NCI-H2029 treated with DMSO at 0.1 percent for 48 hours (cell line): Measurements from ENCODE around the gene DSCAML1.

Experiments used
- DNase-seq: peaks from one replicate; lab custom pipeline; 2025; lab: John Stamatoyannopoulos, UW

Gene DSCAML1

GRCh38 chr11:117662255-117662654 is 134.8 kb downstream of the DSCAML1 start:
- no peak for DNase-seq

- no peak for DNase-seq
These were observed 138.2 kb downstream of the DSCAML1 start for GRCh38 chr11:117658809-117659208.

GRCh38 chr11:117657794-117658193 is 139.2 kb downstream of the DSCAML1 start:
- DNase-seq, result peak; percentile 90

- no peak for DNase-seq
These were observed 142.4 kb downstream of the DSCAML1 start for GRCh38 chr11:117654281-117655255.

DNA sequence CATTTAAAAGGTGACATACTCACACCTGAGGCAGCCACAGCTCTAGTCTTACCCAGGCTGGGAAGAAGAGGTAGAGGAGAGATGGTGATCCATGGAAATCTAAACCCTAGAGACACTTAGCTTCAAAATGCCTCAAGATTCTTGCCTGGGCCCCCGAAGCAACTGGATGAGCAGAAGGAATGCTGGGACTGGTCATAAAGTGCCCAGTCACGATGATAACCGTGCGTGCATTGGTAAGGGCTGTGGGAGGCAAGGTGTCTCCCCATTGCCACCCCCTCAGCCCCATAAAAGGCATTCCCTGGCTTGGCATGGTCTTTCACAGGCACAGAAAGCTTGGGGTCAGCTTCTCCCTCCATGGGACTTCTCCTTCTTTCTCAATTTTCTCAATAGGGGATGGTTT is 144.5 kb downstream of the DSCAML1 start:
- no peak for DNase-seq

GRCh38 chr11:117649296-117650055 is 147.5 kb downstream of the DSCAML1 start:
- no peak for DNase-seq

DNA sequence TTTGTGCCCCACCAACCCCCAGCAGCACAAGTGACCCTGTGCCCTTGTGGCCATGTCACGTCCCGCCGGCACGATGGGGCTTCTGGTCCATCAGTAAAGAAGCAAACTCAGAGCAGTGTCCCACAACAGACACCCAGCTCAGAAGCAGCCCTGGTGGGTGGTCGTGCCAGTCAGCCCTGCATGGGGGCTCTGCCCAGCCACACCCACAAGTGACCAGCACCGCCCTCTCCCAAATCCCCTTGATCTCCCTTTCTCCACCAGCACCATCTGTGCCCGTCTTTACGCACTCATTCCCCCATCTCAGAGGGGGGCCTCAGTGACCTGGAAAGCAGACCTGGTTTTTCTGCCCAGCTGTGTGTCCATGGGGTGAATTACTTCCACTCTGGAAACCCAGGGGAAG is 149.1 kb downstream of the DSCAML1 start:
- DNase-seq, result no peak

DNA sequence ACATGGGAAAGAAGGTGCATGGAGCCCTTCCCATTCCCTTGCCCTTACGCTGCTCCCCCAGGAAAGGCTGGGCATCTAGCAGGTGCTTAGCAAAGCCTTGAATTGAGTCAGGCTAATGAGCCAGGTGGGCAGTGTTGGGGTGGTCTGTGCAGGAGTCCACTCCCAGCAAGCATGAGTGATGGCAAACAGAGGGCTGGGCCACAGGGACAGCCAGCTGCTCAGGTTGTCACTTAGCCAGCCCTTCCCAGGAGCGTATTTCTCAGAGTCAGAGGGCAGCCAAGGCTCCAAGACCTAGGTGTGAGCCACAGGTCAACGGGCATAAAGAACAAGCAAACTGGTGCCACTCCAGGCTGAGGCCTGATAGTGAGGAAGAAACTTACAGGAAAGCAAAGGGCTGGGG is 149.8 kb downstream of the DSCAML1 start:
- DNase-seq, result no peak

DNA sequence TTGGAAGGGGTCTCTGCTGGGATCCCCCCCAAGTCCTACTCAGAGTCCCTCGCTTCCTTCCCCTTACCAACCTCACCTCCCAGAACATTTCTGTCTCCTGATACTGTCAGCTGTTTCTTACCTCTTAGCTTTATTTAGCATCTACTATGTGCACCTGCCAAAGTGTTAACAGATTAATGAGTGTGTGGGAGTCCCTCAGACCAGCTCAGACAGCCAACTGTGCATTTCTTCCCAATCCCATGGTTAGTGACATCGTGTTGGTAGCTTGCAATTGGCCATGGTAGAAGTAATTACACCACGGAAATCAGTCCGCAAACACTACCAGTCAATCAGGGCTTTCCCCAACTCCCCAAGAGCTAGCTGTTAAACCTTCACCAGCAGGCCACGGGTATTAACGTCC is 150.6 kb downstream of the DSCAML1 start:
- no peak for DNase-seq

GRCh38 chr11:117644403-117645155 is 152.4 kb downstream of the DSCAML1 start:
- no peak for DNase-seq

GRCh38 chr11:117643606-117644300 is 153.3 kb downstream of the DSCAML1 start:
- DNase-seq, result no peak

DNA sequence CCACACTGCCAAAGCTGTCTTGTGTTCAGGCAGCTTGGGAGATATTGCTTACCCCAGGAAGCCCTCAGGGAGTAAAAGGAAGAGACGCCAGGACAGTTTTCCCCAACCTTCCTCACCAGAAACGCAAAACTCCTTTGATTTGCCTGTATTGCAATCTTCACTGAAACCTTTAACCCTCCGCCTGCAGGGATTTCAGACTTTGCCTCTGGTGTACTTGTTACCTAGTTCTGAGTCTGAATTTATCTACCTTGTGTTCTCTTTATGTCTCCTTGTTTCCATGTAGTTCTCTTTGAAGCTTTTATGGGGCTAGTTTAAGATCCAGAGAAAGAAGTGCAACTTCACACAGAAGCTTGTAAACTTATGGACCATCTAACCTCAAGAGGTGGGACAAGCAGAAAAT is 154.2 kb downstream of the DSCAML1 start:
- no peak for DNase-seq

- no peak for DNase-seq
These were observed 154.6 kb downstream of the DSCAML1 start for GRCh38 chr11:117642396-117642795.

DNA sequence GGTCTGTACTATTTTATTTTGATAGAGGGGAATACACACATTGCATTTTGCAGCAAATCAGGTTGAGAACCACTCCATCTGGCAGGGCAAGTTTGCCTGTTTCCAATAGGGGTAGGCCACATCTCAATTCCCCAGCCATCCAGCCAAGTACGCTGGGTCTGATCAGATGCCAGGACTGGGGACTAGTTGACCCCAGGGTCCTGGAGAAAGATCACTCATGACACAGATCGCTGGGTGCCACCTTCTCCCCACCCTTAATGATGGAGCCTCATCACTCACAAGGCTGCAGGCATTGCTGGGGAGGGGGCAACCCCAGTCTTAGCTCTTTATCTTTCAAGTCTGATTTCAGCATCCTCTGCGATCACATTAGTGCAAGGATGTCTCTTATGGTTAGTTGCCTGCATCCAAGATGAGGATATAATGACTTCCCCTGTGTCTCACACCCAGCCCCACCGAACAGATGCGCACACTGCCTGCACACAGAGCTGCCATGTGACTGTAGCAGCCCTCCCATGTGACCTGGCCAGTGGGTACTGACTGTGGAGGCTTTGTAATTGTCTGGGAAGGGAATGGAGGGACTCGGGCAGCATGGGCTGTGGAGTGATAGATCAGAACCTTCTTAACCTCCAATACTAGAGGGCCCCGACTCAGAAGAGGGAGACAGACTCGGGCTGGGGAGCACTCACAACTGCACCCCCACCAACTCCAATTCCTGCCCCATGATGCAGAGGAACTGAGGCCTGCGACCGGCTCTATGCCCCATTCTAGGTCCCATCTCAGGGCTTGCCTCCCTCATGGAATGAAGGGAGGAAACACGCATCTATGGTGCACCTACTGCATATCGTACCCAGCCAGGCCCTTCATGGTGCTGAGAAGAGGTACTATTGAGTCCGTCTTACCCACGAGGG is 155.8 kb downstream of the DSCAML1 start:
- DNase-seq, result no peak

DNA sequence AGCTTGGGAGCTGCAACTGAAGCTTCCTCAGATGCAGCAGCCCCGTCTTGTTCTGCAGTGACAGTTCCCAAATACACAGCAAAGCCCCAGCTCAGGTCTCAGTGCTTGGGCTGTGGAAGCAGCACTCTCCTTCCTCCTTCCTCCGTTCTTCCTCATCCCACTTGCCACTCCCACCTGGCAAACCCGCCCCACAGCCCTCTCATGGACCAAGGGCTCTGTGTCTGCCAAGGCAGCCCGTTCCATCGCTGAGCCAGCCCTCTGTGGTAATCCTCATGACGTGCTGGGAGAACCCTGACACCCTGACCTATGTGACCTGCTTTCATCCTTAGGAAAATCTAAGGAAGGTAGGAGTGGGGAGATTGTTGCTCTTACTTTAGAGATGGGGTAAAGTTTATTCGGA is 157.0 kb downstream of the DSCAML1 start:
- no peak for DNase-seq

- no peak for DNase-seq
These were observed 157.4 kb downstream of the DSCAML1 start for GRCh38 chr11:117639601-117640000.

DNA sequence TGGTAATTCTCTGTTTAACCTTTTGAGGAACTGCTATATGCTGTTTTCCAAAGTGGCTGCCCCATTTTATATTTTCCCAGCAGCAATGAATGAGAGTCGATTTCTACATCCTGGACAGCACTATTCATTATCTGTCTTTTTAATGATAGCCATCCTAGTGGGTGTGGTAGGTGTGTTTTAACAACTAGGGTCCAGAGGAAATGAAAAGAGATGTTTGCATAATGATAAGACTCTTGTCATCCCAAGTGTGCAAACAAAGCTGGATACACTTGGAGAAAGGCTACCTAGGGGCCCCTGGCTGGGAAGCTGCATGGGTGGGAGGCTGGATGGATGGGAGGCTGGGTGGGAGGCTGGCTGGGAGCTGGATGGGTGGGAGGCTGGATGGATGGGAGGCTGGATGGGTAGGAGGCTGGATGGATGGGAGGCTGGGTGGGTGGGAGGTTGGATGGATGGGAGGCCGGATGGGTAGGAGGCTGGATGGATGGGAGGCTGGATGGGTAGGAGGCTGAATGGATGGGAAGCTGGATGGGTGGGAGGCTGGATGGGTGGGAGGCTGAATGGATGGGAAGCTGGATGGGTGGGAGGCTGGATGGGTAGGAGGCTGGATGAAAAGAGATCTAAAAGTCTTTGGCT is 158.0 kb downstream of the DSCAML1 start:
- peak; percentile 53 for DNase-seq

- no peak for DNase-seq
These were observed 162.0 kb downstream of the DSCAML1 start for GRCh38 chr11:117634756-117635603.
